HG02798 (cell line): ENCODE data around the gene TMTC1.
"Not testable (repeated sequence)": the region's sequence is repeated elsewhere in the genome, so short reads cannot be mapped to it uniquely, and the experiment has no call there.

Source experiments
- ATAC-seq: cut with Tn5 transposase; IDR thresholded peaks from one replicate; pipeline ENCODE4 v1.9.1; 2021; ENCODE audit warnings: mild to moderate bottlenecking; ENCODE audit not compliant: unreplicated experiment, poor library complexity

TMTC1 gene

DNA sequence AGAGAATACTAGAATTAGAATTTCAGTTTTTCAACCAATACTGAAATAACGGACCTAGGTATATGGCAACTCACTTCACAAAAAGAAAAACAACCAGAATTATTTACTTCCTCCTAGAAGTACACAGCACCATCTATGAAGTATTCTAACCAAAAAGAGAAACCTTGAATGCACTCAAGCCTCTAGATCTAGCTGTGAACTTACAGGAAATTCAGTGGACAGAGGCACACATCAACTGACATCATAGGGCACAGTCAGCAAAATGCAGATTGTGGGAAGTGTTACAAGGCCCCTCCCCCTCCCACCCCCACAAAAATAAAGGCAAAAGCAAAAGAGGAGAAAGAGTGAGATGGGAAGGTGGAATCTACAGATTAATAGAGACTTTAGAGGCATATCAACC is 102.4 kb downstream of the TMTC1 start:
- ATAC-seq, result no peak

DNA sequence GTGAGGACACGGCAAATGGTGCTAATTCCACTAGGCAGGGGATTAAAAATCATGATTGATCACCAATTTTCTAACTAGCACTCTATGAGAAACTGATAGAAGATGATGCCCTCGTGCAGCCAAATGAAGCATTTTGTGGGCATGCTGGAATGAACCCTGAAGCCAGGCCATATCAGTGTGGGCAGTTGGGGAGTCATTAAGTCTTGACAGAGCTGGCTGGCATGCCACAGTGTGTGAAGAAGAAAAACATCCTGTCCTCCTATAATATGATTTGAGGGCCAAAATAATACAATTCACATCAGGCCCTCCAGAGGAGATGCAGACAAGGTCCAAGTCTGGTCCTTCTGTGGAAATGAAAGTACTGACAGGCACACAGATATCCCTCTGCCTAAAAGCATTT is 107.1 kb downstream of the TMTC1 start:
- ATAC-seq, result no peak

GRCh38 chr12:29674463-29674862 is 109.3 kb downstream of the TMTC1 start:
- no peak for ATAC-seq

GRCh38 chr12:29673346-29673745 is 110.4 kb downstream of the TMTC1 start:
- no peak for ATAC-seq

DNA sequence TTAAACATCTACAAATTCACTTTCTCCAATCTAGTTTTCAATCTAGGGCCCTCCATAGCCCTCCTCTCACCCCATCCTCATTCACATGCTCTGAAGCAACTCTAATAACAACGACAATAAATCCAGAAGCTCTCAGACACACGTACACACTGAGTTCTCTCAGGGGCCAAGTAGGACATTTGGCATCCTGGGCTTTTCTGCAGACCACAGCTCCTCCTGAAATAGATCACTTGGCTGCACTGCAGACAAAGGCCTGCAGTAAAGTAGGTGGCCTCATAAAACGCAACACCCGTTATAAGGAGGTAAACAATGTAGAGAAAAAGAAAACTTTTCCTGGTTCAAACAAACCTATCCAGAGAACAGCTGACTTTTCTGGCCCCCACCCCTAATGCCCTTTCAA is 111.2 kb downstream of the TMTC1 start:
- no peak for ATAC-seq

DNA sequence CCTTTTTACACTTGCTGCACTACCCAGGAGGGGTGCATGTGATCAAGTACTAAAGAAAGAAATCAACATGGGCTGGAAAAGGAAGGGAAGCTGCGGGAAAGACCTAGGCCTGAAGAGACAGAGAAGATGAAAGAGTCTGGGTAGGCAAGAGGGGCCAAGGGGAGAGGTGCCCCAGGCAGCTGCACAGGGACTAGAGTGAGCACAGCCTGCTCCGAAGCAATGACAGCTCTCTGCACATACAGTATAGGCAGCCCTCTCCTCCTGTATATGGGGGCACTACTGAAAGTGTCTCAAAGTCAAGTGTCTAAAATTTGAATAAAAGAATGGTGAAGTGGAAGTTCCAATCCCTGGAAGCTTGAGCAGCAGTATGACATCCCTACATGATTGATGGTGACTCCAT is 112.0 kb downstream of the TMTC1 start:
- no peak for ATAC-seq

GRCh38 chr12:29667011-29667410 is 116.7 kb downstream of the TMTC1 start:
- no peak for ATAC-seq

- no peak for ATAC-seq
Measured at GRCh38 chr12:29665107-29665506, 118.6 kb downstream of the TMTC1 start.

DNA sequence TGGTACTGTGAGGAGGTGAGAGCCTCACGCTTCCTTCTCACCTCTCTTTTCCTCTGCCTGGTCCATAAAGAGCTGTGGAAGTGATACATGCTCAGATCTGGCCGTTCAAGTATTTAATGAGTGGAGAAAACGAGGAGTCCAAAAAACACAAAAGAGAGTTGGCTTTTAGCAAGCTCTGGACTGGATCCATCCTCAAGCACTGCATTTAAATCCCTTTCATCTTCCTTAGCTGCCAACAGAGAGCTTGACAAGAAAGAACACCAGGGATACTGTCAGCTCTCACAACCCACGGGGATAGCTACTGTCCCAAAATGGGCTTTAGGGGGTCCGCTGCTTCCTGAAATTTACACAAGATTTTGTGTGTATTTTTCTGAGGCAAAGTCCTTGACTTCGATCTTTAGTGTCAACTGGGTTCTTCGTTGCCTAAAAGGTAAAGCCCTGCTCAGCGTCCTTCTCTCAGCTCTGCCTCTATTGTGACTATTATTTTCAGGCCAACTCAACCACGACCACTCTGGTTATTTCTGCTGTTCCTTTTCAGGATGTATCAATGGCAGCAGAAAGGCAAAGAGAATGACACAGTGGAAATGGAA is 120.9 kb downstream of the TMTC1 start:
- no peak for ATAC-seq

GRCh38 chr12:29660847-29661246 is 122.9 kb downstream of the TMTC1 start:
- ATAC-seq, result no peak

DNA sequence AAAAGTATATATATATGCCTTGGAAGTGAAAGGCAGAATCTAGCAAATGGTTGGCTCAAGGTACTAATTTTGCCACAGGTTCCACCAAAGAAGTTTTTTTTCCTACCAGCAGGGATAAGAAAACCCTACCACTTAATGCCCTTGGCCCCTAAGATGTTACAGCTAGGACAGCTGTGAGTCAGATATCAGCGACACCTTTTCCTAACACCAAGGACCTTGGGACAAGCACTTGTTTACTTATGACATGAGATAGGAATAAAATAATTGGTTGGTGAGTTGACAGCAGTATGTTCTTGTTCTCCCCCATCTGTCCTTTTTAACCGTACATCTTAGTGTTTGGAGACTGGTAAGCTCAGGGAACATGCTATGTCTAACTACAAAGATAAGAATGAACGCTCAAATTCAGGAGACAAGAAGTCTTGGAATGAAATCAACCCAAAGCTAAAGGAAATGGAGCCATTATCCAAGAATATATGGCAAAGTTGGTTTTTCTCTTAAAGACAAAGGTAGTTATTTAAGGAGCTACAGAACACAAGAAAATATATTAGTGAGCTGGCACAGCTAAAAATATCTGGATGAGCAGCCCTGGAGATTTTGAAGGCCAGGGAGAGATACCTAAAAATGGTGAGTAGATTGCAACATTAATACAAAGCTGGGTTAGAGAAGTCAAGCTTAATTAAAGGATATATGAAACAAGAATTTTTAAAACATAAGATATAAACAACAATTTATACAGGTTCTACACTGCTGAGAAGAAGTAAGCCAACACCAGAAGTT is 126.8 kb downstream of the TMTC1 start:
- no peak for ATAC-seq

DNA sequence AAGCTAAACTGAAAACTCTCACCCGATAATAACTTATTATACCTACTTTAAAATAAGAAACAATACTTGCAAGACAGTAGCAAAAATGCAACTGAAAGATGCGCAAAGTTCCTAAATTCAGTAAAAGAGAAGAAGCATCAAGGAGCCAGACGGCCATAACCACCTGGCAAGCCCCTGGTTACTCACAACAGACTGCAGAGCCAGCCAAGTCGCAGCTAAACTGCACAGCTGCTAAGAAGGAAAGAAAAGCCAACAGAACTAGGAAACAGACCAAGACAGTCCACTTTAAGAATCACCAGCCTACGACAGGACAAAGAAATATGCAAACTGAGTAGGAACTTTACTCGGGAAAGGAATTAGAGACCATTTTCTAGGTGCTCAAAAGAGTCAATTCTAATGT is 127.9 kb downstream of the TMTC1 start:
- no peak for ATAC-seq

DNA sequence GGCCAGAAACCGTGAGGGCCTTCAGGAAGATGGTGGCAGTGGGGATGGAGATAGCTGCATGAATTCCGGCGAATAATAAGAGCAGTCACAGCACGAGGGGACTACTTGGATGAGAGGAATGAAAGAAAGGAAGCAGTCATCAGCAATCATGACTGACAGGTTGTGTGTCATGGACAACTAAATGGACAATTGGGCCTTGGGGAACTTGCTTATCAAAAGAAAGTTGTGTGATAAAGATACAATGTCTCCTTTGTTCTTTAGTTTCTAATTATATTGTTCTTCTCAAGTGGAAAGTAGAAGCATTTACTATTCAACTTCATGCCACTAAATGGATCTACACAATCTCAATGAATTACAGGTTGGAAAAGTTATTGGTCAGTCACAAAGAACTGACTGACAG is 130.5 kb downstream of the TMTC1 start:
- ATAC-seq, result no peak

GRCh38 chr12:29650371-29650770 is 133.4 kb downstream of the TMTC1 start:
- no peak for ATAC-seq

DNA sequence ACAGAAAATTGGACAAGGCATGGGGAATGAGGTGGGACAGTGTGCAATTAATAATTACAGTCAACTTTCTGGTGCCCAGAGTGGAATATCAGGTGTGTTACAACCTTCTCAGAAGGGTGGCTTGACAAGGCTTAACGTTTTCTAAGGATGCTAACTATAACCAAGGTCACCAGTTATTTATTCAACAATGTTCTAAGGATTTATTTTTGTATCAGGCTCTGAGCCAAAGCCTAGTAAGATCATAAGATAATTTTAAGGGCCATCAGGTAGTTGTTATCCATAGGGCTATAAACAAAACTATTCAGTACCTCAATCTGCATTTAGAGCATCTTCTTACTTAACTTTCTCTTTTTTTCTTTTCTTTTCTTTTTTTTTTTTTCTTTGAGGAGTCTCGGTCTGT is 134.0 kb downstream of the TMTC1 start:
- no peak for ATAC-seq

DNA sequence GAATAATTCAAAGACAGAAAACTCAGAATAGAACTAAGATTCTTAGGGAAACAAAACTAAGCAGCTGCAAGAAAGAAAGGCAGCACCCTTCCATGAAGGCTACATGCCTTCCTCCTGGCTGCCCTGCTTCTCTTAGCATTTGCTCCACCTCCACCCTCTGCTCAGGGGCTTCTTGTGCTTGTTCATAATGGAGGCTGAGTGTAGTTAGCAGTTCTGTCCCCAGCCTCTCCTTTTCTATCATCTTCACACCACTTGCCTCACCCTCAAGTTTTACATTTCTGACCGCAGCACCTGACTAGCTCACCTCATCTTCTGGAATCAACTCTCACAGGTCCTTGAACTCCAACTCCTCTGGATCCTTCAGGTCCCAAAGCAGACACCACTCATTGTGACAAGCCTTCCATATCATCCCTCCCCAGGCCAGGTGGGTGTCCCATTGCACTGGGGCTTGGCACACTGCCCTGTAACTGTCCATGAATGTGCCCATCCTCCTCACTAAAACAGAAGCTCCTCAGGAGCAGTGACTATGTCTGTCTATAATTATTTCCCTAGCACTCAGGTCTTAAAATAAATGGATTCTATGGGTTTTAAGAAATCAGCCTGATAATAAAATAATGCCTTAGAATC is 139.1 kb downstream of the TMTC1 start:
- no peak for ATAC-seq

DNA sequence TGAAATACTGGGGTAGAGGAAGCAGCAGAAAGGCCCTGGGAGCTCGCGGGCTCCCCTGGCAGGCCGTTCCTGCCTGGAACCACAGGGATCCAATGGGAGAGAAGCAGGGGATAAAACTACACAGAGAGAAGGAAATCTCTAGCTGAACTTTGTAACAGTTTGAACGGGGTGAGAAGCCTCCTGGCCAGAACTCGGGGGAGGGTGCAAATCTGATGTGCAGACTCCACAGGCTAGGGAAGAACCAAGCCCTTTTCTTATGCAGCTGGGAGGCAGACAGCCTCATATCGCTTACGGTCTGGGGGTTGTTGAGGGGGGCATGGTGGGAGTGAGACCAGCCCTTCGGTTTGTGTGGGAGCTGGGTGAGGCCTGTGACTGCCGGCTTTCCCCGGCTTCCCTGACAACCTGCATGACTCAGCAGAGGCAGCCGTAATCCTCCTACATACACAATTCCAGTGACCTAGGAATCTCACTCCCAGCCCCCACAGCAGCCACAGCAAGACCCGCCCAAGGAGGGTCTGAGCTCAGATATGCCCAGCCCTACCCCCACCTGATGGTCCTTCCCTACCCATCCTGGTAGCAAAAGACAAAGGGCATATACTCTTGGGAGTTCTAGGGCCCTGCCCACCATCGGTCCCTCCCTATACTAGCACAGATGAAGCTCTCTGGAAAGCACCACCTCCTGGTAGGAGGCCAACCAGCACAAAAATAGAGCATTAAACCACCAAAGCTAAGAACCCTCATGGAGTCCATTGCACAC is 143.0 kb downstream of the TMTC1 start:
- no peak for ATAC-seq

- no peak for ATAC-seq
Measured at GRCh38 chr12:29639893-29640495, 143.7 kb downstream of the TMTC1 start.

- ATAC-seq, result no peak
Measured at GRCh38 chr12:29638528-29638927, 145.2 kb downstream of the TMTC1 start.

GRCh38 chr12:29634057-29634456 is 149.7 kb downstream of the TMTC1 start:
- no peak for ATAC-seq

- ATAC-seq, result not testable (repeated sequence)
Measured at GRCh38 chr12:29630164-29630563, 153.6 kb downstream of the TMTC1 start.
